WTC11 (cell line): ENCODE data around the gene FAM107B.

Experiments
- CDX4 ChIP-seq: fragments of 250-450 bp; sonication (Bioruptor Pico); IDR thresholded peaks from 2 replicates; pipeline ENCODE4 v1.9.0; 2021; ENCODE audit warnings: moderate library complexity, mild to moderate bottlenecking, inconsistent platforms, borderline replicate concordance
- JUN ChIP-seq: sonication (generic); formaldehyde crosslinking; IDR thresholded peaks from 2 replicates; pipeline ENCODE4 v1.8.0; 2023; ENCODE audit warnings: mild to moderate bottlenecking, missing genetic modification reagents
- MXD4 ChIP-seq: fragments of 250-450 bp; sonication (Bioruptor Pico); IDR thresholded peaks from 2 replicates; pipeline ENCODE4 v1.8.0; 2021; ENCODE audit warnings: mild to moderate bottlenecking, moderate library complexity, borderline replicate concordance
- PRDM15 ChIP-seq: sonication (generic); formaldehyde crosslinking; IDR thresholded peaks from 2 replicates; pipeline ENCODE4 v1.8.0; 2022; ENCODE audit warnings: missing genetic modification reagents
- PREB ChIP-seq: sonication (generic); formaldehyde crosslinking; IDR thresholded peaks from 2 replicates; pipeline ENCODE4 v1.8.1; 2022; ENCODE audit warnings: mild to moderate bottlenecking, missing genetic modification reagents, moderate library complexity, borderline replicate concordance
- RELA ChIP-seq: sonication (generic); formaldehyde crosslinking; IDR thresholded peaks from 2 replicates; pipeline ENCODE4 v1.8.1; 2022; ENCODE audit warnings: missing genetic modification reagents, mild to moderate bottlenecking, borderline replicate concordance
- SP1 ChIP-seq: sonication (generic); formaldehyde crosslinking; conservative IDR thresholded peaks from 2 replicates; pipeline ENCODE4 v1.8.1; 2022; ENCODE audit warnings: missing genetic modification reagents
- USF2 ChIP-seq: sonication (generic); formaldehyde crosslinking; IDR thresholded peaks from 2 replicates; pipeline ENCODE4 v1.8.1; 2023; ENCODE audit warnings: mild to moderate bottlenecking, missing genetic modification reagents, moderate library complexity
- ZNF138 ChIP-seq: sonication (generic); formaldehyde crosslinking; conservative IDR thresholded peaks from 2 replicates; pipeline ENCODE4 v1.8.1; 2022; ENCODE audit warnings: mild to moderate bottlenecking, moderate library complexity, missing genetic modification reagents
- ZNF532 ChIP-seq: fragments of 250-450 bp; sonication (Bioruptor Pico); IDR thresholded peaks from 2 replicates; pipeline ENCODE4 v1.9.0; 2021; ENCODE audit warnings: mild to moderate bottlenecking, borderline replicate concordance
- TF ChIP-seq, protein P1 (sequence below): fragments of 200-600 bp; IDR thresholded peaks from 2 replicates; pipeline ENCODE4 v1.8.0; 2022; ENCODE audit warnings: antibody characterized with exemption
- TF ChIP-seq, protein P2 (sequence below): sonication (generic); formaldehyde crosslinking; conservative IDR thresholded peaks from 2 replicates; pipeline ENCODE4 v1.8.1; 2022; ENCODE audit warnings: mild to moderate bottlenecking, missing genetic modification reagents
- TF ChIP-seq, protein P3 (sequence below): fragments of 250-450 bp; sonication (Bioruptor Pico); IDR thresholded peaks from 2 replicates; pipeline ENCODE4 v1.8.0; 2021; ENCODE audit warnings: mild to moderate bottlenecking

DNA sequence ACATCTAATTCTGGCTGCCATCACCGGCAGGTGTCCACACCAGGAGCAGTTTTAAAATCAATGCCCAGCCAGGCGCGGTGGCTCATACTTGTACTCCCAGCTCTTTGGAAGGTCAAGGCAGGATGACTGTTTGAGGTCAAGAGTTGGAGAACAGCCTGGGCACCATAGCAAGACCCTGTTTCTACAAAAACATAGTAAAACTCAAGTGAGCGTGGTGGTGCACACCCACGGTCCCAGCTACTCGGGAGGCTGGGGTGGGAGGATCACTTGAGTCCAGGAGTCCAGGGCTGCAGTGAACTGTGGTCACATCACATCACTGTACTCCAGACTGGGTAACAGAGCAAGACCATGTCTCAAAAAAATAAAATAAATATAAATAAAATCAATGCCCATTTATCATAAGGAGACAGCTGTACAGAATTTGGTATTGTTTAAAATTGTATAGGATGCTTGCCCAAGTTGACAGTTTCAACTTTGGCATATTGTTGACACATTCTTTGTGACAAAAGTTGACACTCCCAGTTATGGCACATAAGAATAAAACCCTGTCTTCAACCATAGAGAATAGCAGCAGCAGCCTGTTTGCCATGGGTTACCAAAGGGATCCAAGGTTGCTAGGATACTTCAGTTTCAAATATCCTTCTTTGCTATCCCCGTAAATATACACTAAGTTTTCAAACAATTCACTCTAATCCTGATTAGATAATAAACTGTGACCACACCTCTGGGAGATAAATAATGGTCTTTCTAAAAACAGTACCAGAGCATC lies 193.0 kb downstream of the FAM107B start:
- TF ChIP-seq, protein P1, sequence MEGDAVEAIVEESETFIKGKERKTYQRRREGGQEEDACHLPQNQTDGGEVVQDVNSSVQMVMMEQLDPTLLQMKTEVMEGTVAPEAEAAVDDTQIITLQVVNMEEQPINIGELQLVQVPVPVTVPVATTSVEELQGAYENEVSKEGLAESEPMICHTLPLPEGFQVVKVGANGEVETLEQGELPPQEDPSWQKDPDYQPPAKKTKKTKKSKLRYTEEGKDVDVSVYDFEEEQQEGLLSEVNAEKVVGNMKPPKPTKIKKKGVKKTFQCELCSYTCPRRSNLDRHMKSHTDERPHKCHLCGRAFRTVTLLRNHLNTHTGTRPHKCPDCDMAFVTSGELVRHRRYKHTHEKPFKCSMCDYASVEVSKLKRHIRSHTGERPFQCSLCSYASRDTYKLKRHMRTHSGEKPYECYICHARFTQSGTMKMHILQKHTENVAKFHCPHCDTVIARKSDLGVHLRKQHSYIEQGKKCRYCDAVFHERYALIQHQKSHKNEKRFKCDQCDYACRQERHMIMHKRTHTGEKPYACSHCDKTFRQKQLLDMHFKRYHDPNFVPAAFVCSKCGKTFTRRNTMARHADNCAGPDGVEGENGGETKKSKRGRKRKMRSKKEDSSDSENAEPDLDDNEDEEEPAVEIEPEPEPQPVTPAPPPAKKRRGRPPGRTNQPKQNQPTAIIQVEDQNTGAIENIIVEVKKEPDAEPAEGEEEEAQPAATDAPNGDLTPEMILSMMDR, result no peak
- no peak for TF ChIP-seq SP1 (CRISPR knock-in tag)
- TF ChIP-seq MXD4 (CRISPR knock-in tag), result no peak
- no peak for TF ChIP-seq ZNF138 (CRISPR knock-in tag)
- no peak for TF ChIP-seq CDX4 (CRISPR knock-in tag)
- TF ChIP-seq, protein P2, sequence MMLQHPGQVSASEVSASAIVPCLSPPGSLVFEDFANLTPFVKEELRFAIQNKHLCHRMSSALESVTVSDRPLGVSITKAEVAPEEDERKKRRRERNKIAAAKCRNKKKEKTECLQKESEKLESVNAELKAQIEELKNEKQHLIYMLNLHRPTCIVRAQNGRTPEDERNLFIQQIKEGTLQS (CRISPR knock-in tag), result no peak
- TF ChIP-seq PRDM15, result no peak
- TF ChIP-seq PREB (CRISPR knock-in tag), result no peak
- TF ChIP-seq RELA (CRISPR knock-in tag), result no peak
- TF ChIP-seq, protein P3, sequence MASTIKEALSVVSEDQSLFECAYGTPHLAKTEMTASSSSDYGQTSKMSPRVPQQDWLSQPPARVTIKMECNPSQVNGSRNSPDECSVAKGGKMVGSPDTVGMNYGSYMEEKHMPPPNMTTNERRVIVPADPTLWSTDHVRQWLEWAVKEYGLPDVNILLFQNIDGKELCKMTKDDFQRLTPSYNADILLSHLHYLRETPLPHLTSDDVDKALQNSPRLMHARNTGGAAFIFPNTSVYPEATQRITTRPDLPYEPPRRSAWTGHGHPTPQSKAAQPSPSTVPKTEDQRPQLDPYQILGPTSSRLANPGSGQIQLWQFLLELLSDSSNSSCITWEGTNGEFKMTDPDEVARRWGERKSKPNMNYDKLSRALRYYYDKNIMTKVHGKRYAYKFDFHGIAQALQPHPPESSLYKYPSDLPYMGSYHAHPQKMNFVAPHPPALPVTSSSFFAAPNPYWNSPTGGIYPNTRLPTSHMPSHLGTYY (CRISPR knock-in tag), result no peak
- no peak for TF ChIP-seq USF2 (CRISPR knock-in tag)
- TF ChIP-seq ZNF532 (CRISPR knock-in tag), result no peak
- no peak for TF ChIP-seq JUN (CRISPR knock-in tag)
